Measurements from ENCODE around the gene PPOX.

PPOX gene

GRCh38 chr1:161177112-161177935 is 11.1 kb downstream of the PPOX start, which contains the start of gene B4GALT3:
B4GALT3 (minus strand) TSS chr1:161177507; CDS start chr1:161176060, 1,447 bp downstream.
- DNase-seq, result peak; percentile 97

GRCh38 chr1:161177936-161178244 is 11.7 kb downstream of the PPOX start:
- DNase-seq, result no peak

- DNase-seq, result no peak
Observed at GRCh38 chr1:161179698-161180097, 13.5 kb downstream of the PPOX start.

GRCh38 chr1:161180639-161181038 is 14.4 kb downstream of the PPOX start:
- DNase-seq, result no peak

- DNase-seq, result no peak
Observed at GRCh38 chr1:161182214-161182613, 16.0 kb downstream of the PPOX start.

GRCh38 chr1:161185282-161185682 is 19.1 kb downstream of the PPOX start:
- DNase-seq, result peak; percentile 64

- DNase-seq, result no peak
Observed at GRCh38 chr1:161185732-161186311, 19.6 kb downstream of the PPOX start.

- DNase-seq, result no peak
Observed at GRCh38 chr1:161187311-161187710, 21.1 kb downstream of the PPOX start.

GRCh38 chr1:161188381-161188780 is 22.2 kb downstream of the PPOX start:
- no peak for DNase-seq

GRCh38 chr1:161189036-161189435 is 22.8 kb downstream of the PPOX start:
- DNase-seq, result no peak

- DNase-seq, result no peak
Observed at GRCh38 chr1:161190962-161191521, 24.8 kb downstream of the PPOX start.

- DNase-seq, result no peak
Observed at GRCh38 chr1:161191971-161192370, 25.7 kb downstream of the PPOX start.

GRCh38 chr1:161192476-161193465 is 26.5 kb downstream of the PPOX start:
- DNase-seq, result peak; percentile 57

- no peak for DNase-seq
Observed at GRCh38 chr1:161193561-161194235, 27.5 kb downstream of the PPOX start.

- DNase-seq, result no peak
Observed at GRCh38 chr1:161195171-161195570, 28.9 kb downstream of the PPOX start.

- no peak for DNase-seq
Observed at GRCh38 chr1:161196111-161196510, 29.9 kb downstream of the PPOX start.

GRCh38 chr1:161196521-161197451 is 30.6 kb downstream of the PPOX start:
- DNase-seq, result no peak

GRCh38 chr1:161197560-161198193 is 31.5 kb downstream of the PPOX start:
- no peak for DNase-seq

- DNase-seq, result peak; percentile 46
Observed at GRCh38 chr1:161198194-161198896, 32.1 kb downstream of the PPOX start.

- no peak for DNase-seq
Observed at GRCh38 chr1:161198897-161199431, 32.7 kb downstream of the PPOX start, which contains the start of gene ADAMTS4. ADAMTS4 (minus strand) TSS chr1:161199054; CDS start chr1:161198627, 427 bp downstream.
